Gastrocnemius medialis (tissue), 4 donors: ENCODE measurements around the gene KHK. TPM values are rescaled to one million over a fixed set of nuclear protein-coding genes. Genes with fewer than 3 reads are reported as not detected.

Experiments used
- ATAC-seq, 2 donors: fragments of 150-250 bp; one replicate each; pipeline ENCODE4 v1.9.1; 2016
- DNase-seq, 2 donors: peaks; one replicate each; pipeline ENCODE4 v3.0.0-alpha.2; 2019
- H3K27ac ChIP-seq, 4 donors: fragments of 200-600 bp; sonication (generic); 1 replicate in 1 of 4; 2 replicates in 3 of 4; pipeline ENCODE4 v1.5.1; 2016 to 2018; ENCODE audit warnings: mild to moderate bottlenecking in 2 of 4, moderate library complexity in 1 of 4
- H3K27me3 ChIP-seq, 3 donors: fragments of 200-600 bp; sonication (generic) in 2 of 3; 1 replicate in 1 of 3; 2 replicates in 2 of 3; pipeline versions ENCODE4 v1.5.1 to v1.6.0; 2016 to 2019; ENCODE audit warnings: mild to moderate bottlenecking in 1 of 3, moderate library complexity in 1 of 3
- H3K36me3 ChIP-seq, 2 donors: fragments of 200-600 bp; sonication (generic) in 1 of 2; one replicate each; pipeline ENCODE4 v1.5.1; 2017 to 2018
- H3K4me1 ChIP-seq, 2 donors: fragments of 200-600 bp; sonication (generic) in 1 of 2; one replicate each; pipeline ENCODE4 v1.5.1; 2016 to 2017; ENCODE audit warnings: mild to moderate bottlenecking in 2 of 2
- H3K4me3 ChIP-seq, 4 donors: fragments of 200-600 bp; sonication (generic) in 3 of 4; 1 replicate in 1 of 4; 2 replicates in 3 of 4; pipeline ENCODE4 v1.5.1; 2016 to 2019; ENCODE audit warnings: mild to moderate bottlenecking in 2 of 4
- H3K9me3 ChIP-seq, 3 donors: fragments of 200-600 bp; sonication (generic) in 2 of 3; 1 replicate in 1 of 3; 2 replicates in 2 of 3; pipeline ENCODE4 v1.5.1; 2016 to 2019
- CTCF ChIP-seq, 5 experiments: fragments of 450-650 bp in 3 of 5; fragments of 200-600 bp in 2 of 5; sonication (generic) in 2 of 5; IDR thresholded peaks in 4 of 5; conservative IDR thresholded peaks in 1 of 5; 1 replicate in 4 of 5; 2 replicates in 1 of 5; pipeline ENCODE4 v1.5.1; 2016 to 2019; ENCODE audit warnings: antibody characterized with exemption in 5 of 5, mild to moderate bottlenecking in 3 of 5, moderate library complexity in 3 of 5
- POLR2A ChIP-seq, 2 donors: fragments of 450-650 bp; IDR thresholded peaks; one replicate each; pipeline ENCODE4 v1.6.1; 2017; ENCODE audit warnings: antibody characterized with exemption in 2 of 2, mild to moderate bottlenecking in 2 of 2, moderate library complexity in 2 of 2
- in situ Hi-C, 4 donors: fragments of 200-750 bp; cut with MboI; loops; one replicate each; pipeline versions ENCODE4 v1.15.0 to v1.8.0; 2017; ENCODE audit warnings: low sequenced_read_pairs in 4 of 4
- intact Hi-C: fragments of 100-400 bp; cut with DNase I; formaldehyde crosslinking; loops from one replicate; pipeline ENCODE4 v1.15.1; 2023; ENCODE audit warnings: low total_unique reads
- total RNA-seq, 4 donors: library from RNA; depleted of rRNA; stranded (reverse); fragments of >200 nt; gene quantifications; one replicate each; pipeline versions ENCODE4 v1.1.0 to v1.2.3, GENCODE V29; 2016

Gene KHK
- total RNA-seq, 4 donors from 2014 or later = 0.91 to 5.4 (median 1.3) TPM; not detected in 1

GRCh38 chr2:27039871-27040270 lies 46.7 kb upstream of the KHK start:
- Histone ChIP-seq H3K36me3 (peaks cover 0 to 66% of the 10 kb centered on the region in 2 donors), H3K4me1 (peaks cover 10 to 12% of the 10 kb centered on the region in 2 donors), H3K4me3 (no peak overlapping the region), H3K27me3 (no peaks in the 10 kb centered on the region), H3K27ac (no peak overlapping the region), H3K9me3 (no peaks in the 10 kb centered on the region)
- no peak for TF ChIP-seq CTCF (IDR thresholded peaks at IDR 0.05 in 4 of 5, conservative IDR thresholded peaks at IDR 0.05 in 1 of 5)
- TF ChIP-seq POLR2A (IDR thresholded peaks at IDR 0.05) = no peak
- ATAC-seq (no peak), DNase-seq (no peak)
- intact Hi-C loops (no loop called here), in situ Hi-C loops (loop anchor here in 3 of 4 donors (10.0 kb wide), 1 partner anchor 45 kb away; the partner anchor contains the start of gene KHK (in 3 of the 3))

GRCh38 chr2:27040282-27040681 lies 46.3 kb upstream of the KHK start:
- in situ Hi-C loops = no loop called here
- Histone ChIP-seq H3K4me3 (no peak overlapping the region), H3K36me3 (peaks cover 0 to 62% of the 10 kb centered on the region in 2 donors), H3K4me1 (peaks cover 10 to 12% of the 10 kb centered on the region in 2 donors), H3K27me3 (no peaks in the 10 kb centered on the region), H3K9me3 (no peaks in the 10 kb centered on the region), H3K27ac (no peak overlapping the region)
- ATAC-seq = no peak
- TF ChIP-seq CTCF (IDR thresholded peaks at IDR 0.05 in 4 of 5, conservative IDR thresholded peaks at IDR 0.05 in 1 of 5) (no peak), POLR2A (IDR thresholded peaks at IDR 0.05) (no peak)
- intact Hi-C loops = no loop called here
- DNase-seq = no peak

GRCh38 chr2:27041752-27042151 lies 44.8 kb upstream of the KHK start:
- peaks cover 0 to 47% of the 10 kb centered on the region in 2 donors for H3K36me3 ChIP-seq
- no peak overlapping the region for H3K4me3 ChIP-seq
- DNase-seq = no peak
- H3K27ac ChIP-seq = peak overlapping the region; percentile 34 to 74 (median 52)
- TF ChIP-seq POLR2A (IDR thresholded peaks at IDR 0.05) (no peak), CTCF (IDR thresholded peaks at IDR 0.05 in 4 of 5, conservative IDR thresholded peaks at IDR 0.05 in 1 of 5) (no peak)
- ATAC-seq = peak; percentile 59 to 67
- no peaks in the 10 kb centered on the region for H3K27me3 ChIP-seq
- intact Hi-C loops (no loop called here), in situ Hi-C loops (no loop called here)
- H3K9me3 ChIP-seq = no peaks in the 10 kb centered on the region
- peaks cover 10 to 12% of the 10 kb centered on the region in 2 donors for H3K4me1 ChIP-seq

- DNase-seq = no peak
- peaks cover 10 to 12% of the 10 kb centered on the region in 2 donors for H3K4me1 ChIP-seq
- in situ Hi-C loops = no loop called here
- no peak for TF ChIP-seq CTCF (IDR thresholded peaks at IDR 0.05 in 4 of 5, conservative IDR thresholded peaks at IDR 0.05 in 1 of 5)
- no peak for TF ChIP-seq POLR2A (IDR thresholded peaks at IDR 0.05)
- peaks cover 0 to 43% of the 10 kb centered on the region in 2 donors for H3K36me3 ChIP-seq
- intact Hi-C loops = no loop called here
- no peaks in the 10 kb centered on the region for H3K9me3 ChIP-seq
- peak overlapping the region; percentile 34 to 74 (median 52) for H3K27ac ChIP-seq
- H3K4me3 ChIP-seq = no peak overlapping the region
- H3K27me3 ChIP-seq = no peaks in the 10 kb centered on the region
- no peak for ATAC-seq
These were observed 44.4 kb upstream of the KHK start for GRCh38 chr2:27042159-27042661.
